Nucleus accumbens (tissue), 56 donors: ENCODE data around the gene PDE7B.
"Not testable (repeated sequence)": the region's sequence is repeated elsewhere in the genome, so short reads cannot be mapped to it uniquely, and the experiment has no call there.

Source experiments
- DNase-seq, 56 donors: peaks; one replicate each; lab custom pipeline; 2025; lab: John Stamatoyannopoulos, UW

Gene PDE7B

GRCh38 chr6:136090929-136091328, 239.4 kb downstream of the PDE7B start:
- DNase-seq: no peak

- DNase-seq: no peak
Measured at GRCh38 chr6:136092897-136093296, 241.4 kb downstream of the PDE7B start.

- DNase-seq: no peak
Measured at GRCh38 chr6:136093835-136094234, 242.3 kb downstream of the PDE7B start.

- DNase-seq: no peak
Measured at GRCh38 chr6:136094812-136095211, 243.3 kb downstream of the PDE7B start.

GRCh38 chr6:136095986-136096385, 244.5 kb downstream of the PDE7B start:
- DNase-seq: no peak

GRCh38 chr6:136102991-136103688, 251.6 kb downstream of the PDE7B start:
- no peak for DNase-seq

- peak in 30 of 56 donors; percentile 5 to 48 (median 23) for DNase-seq
Measured at GRCh38 chr6:136103763-136104311, 252.3 kb downstream of the PDE7B start.

GRCh38 chr6:136104556-136104955, 253.1 kb downstream of the PDE7B start:
- DNase-seq: no peak

GRCh38 chr6:136105797-136106196, 254.3 kb downstream of the PDE7B start:
- DNase-seq: not testable (repeated sequence)

- peak in 1 of 56 donors; percentile 14 for DNase-seq
Measured at GRCh38 chr6:136108361-136108945, 257.0 kb downstream of the PDE7B start.

GRCh38 chr6:136111831-136112230, 260.3 kb downstream of the PDE7B start:
- no peak for DNase-seq

GRCh38 chr6:136112262-136112661, 260.8 kb downstream of the PDE7B start:
- no peak for DNase-seq

GRCh38 chr6:136113736-136114173, 262.3 kb downstream of the PDE7B start:
- DNase-seq: peak in 30 of 56 donors; percentile 5 to 78 (median 40)

- DNase-seq: no peak
Measured at GRCh38 chr6:136114661-136115060, 263.2 kb downstream of the PDE7B start.

GRCh38 chr6:136115941-136116340, 264.4 kb downstream of the PDE7B start:
- no peak for DNase-seq

- DNase-seq: no peak
Measured at GRCh38 chr6:136117081-136117480, 265.6 kb downstream of the PDE7B start.

- DNase-seq: no peak
Measured at GRCh38 chr6:136118787-136119186, 267.3 kb downstream of the PDE7B start.

GRCh38 chr6:136123468-136123867, 272.0 kb downstream of the PDE7B start:
- no peak for DNase-seq

- no peak for DNase-seq
Measured at GRCh38 chr6:136125585-136125984, 274.1 kb downstream of the PDE7B start.

GRCh38 chr6:136127873-136128272, 276.4 kb downstream of the PDE7B start:
- DNase-seq: no peak

- no peak for DNase-seq
Measured at GRCh38 chr6:136129365-136129764, 277.9 kb downstream of the PDE7B start.

GRCh38 chr6:136134268-136134667, 282.8 kb downstream of the PDE7B start:
- DNase-seq: no peak
